RWPE1 (cell line): ENCODE results near the gene CDKAL1.

Experiments used
- CTCF ChIA-PET: fragments of 350-600 bp; sonication (Branson Sonifier 250); formaldehyde crosslinking; extraction: SDS; loops from one replicate; lab custom pipeline; 2021; lab: Yijun Ruan, JAX
- POLR2A ChIA-PET: fragments of 400-600 bp; formaldehyde crosslinking; extraction: SDS; loops from one replicate; lab custom pipeline; 2020; ENCODE audit warnings: antibody characterized with exemption; ENCODE audit not compliant: low non-redundant PET; lab: Yijun Ruan, JAX
- DNase-seq: peaks from one replicate; pipeline ENCODE4 v3.0.0; 2012; ENCODE audit warnings: low spot score
- H3K27ac ChIP-seq: fragments of 450-650 bp; 2 replicates; pipeline ENCODE4 v1.5.1; 2017
- CTCF ChIP-seq: fragments of 450-650 bp; conservative IDR thresholded peaks from 2 replicates; pipeline ENCODE4 v1.5.1; 2017; ENCODE audit warnings: low read depth, mild to moderate bottlenecking

Gene CDKAL1

DNA sequence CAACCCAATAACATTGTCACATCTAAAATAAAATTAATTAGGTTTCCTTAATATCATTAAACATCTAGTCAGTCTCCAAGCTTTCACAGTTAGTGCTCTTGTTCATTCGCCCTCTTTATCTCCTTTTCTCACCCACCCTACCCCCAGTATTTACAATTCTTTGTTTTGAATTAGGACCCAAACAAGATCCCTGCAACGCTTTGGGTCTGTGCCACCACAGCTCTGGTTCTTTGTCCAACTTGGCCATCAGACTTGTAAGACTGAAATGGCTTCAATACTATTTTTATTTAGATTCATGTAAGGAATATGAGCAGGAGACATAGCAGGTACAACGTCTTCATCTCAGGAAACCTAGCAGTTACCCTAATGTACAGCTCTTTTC lies 276.5 kb downstream of the CDKAL1 start:
- no peak for DNase-seq
- ChIA-PET POLR2A (no interaction called here), CTCF (interaction anchor here (0.6 to 0.7 kb wide), 3 partner anchors 31 to 1636 kb away, joined by 3 to 4 read pairs (median 3); no protein-coding TSS in a partner anchor)
- H3K27ac ChIP-seq: no peak overlapping the region
- no peak for TF ChIP-seq CTCF

GRCh38 chr6:20811109-20811761 lies 277.0 kb downstream of the CDKAL1 start:
- no peak overlapping the region for H3K27ac ChIP-seq
- CTCF ChIA-PET: interaction anchor here (0.6 to 0.7 kb wide), 2 partner anchors 315 to 1637 kb away, joined by 3 to 4 read pairs; no protein-coding TSS in a partner anchor
- POLR2A ChIA-PET: no interaction called here
- peak; percentile 90 for DNase-seq
- TF ChIP-seq CTCF: no peak

DNA sequence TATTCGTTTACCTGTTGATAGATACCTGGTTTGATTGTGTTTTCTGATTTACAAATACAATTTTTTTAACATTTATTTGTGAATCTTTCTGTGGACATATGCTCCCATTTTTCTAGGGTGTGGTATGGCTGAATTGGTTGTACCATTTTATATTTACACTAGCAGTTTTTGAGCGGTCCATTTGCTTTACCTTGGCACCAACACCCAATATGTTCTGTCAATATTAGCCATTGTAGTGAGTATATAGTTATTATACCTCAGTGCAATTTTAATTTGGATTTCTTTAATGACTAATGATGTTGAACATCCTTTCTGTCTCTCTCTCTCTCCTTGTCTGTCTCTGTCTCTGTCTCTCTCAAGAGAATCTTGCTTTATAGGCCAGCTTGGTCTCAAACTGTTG lies 278.5 kb downstream of the CDKAL1 start:
- no peak overlapping the region for H3K27ac ChIP-seq
- CTCF ChIA-PET: no interaction called here
- POLR2A ChIA-PET: no interaction called here

DNA sequence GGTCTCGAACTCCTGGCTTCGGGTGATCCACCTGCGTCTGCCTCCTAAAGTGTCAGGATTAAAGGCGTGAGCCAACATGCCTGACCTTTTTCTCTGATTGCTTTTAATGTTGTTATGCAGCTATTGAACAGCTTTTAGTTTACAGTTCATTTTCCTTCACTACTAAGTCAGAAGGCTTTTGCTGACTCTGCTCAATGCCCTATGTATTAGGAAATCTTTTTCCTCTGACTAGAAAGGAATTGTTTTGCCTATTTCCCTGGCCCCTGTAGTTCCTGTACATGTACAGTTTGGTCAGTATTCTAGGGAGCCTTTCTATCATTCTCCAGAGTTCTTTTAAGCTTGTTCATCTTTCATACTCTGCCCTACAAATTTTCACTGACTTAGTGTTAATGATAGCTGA lies 280.2 kb downstream of the CDKAL1 start:
- TF ChIP-seq CTCF: no peak
- no peak for DNase-seq
- CTCF ChIA-PET: no interaction called here
- POLR2A ChIA-PET: no interaction called here
- no peak overlapping the region for H3K27ac ChIP-seq

More for the DNA sequence above, 278.5 kb downstream of the CDKAL1 start:
- DNase-seq: no peak
- no peak for TF ChIP-seq CTCF

DNA sequence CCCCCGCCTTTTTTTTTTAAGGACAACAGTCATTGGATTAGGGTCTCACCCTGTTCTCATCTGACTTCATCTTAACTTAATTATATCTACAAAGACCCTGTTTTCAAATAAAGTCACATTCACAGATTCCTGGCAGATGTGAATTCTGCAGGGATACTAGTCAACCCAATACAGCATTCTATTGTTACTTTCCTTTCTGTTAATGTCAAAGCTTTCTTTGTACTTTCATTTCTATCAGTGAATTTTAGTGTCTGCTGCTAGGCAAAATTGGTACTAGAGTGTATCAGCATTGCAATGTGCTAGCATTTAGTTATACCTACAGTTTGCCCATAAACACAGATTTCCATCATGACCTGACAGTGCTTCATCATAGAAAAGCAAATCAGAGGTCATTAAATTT lies 281.9 kb downstream of the CDKAL1 start:
- ChIA-PET CTCF (no interaction called here), POLR2A (no interaction called here)

GRCh38 chr6:20817806-20818320 lies 283.6 kb downstream of the CDKAL1 start:
- no peak overlapping the region for H3K27ac ChIP-seq
- no peak for DNase-seq
- ChIA-PET CTCF (interaction anchor here (0.7 kb wide), 1 partner anchor 338 kb away, joined by 5 read pairs; no protein-coding TSS in a partner anchor), POLR2A (no interaction called here)
- no peak for TF ChIP-seq CTCF

More for the DNA sequence above, 281.9 kb downstream of the CDKAL1 start:
- no peak for TF ChIP-seq CTCF
- no peak overlapping the region for H3K27ac ChIP-seq
- no peak for DNase-seq
